HuH-7.5 (cell line): ENCODE measurements around the gene TSPAN11.

Experiments used
- DNase-seq: peaks from one replicate; pipeline ENCODE4 v3.0.0; 2011; ENCODE audit warnings: low spot score

Gene TSPAN11

DNA sequence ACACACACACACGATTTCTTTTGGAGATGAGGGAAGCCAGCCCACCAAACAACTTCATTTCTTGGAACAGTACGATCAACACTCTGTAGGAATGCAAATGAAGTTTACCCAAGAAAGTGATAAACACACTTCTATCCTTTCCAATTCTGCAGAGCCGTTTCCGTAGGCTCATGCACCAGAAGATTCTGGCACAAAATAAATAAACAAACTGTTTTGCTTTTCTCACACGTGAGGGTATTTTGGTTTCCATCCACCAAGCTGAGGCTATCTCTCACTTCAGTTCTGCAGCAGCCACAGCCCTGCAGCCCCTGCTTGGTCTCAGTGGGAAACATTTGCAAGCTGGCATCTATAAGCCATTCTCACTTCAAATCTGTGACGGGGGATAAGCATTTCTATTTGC, 15.3 kb upstream of the TSPAN11 start:
- DNase-seq = no peak

DNA sequence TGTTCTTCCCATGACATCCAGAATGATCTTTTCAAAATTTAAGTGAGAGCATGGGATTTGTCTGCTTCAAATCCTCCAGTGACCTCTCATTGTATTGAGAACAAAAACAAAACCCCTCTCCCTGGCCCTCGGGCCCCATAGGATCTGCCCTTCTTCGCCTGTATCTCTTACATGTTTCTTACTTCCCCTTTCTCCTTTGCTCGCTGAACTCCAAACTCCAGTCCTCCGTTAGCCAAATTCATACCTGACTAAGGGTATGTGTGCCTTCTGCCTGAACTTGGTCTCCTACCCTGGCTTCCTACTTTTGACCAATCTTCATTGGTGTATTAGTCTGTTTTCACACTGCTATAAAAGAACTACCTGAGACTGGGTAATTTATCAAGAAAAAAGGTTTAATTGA, 13.2 kb upstream of the TSPAN11 start:
- no peak for DNase-seq

DNA sequence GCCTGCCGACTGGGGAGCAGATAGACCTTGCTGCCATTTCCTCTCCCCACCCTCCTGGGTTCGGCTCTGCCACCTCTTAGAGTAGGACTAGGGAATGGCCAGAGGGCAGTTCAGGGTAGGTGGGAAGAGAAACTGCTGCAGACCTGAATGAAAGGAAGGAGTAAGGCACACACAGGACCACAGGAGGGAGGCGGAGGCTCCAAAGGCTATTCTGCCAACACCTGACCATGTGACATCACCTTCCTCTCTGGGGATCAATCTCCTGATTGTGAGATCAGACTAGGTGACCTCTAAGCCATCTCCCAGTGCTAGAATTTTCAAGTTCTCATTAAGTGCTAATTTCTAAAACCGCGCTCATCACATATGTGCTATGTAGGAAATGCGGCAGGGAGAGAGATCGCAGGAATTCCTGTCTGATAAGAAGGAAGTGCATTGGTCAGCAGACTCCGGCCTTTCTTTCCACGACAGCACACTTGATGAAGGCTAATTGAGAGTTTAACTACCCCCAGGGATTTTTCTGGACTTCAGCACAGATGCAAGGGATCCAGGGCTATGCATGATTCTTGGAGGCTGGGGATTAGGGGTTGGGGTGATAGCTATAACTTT, 11.5 kb upstream of the TSPAN11 start:
- no peak for DNase-seq

DNA sequence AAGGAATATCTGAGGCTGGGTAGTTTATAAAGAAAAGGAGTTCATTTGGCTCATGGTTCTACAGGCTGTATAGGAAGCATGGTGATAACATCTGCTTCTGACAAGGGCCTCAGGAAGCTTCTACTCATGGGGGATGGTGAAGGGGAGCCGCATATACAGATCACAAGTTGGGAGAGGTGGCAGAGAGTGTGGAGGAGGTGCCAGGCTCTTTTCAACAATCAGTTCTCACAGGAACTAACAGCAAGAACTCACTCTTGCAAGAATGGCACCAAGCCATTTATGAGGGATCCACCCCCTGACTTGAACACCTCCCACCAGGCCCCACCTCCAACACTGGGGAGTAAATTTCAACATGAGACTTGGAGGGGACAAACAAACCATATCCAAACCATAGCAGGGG, 3.5 kb upstream of the TSPAN11 start:
- DNase-seq = no peak

DNA sequence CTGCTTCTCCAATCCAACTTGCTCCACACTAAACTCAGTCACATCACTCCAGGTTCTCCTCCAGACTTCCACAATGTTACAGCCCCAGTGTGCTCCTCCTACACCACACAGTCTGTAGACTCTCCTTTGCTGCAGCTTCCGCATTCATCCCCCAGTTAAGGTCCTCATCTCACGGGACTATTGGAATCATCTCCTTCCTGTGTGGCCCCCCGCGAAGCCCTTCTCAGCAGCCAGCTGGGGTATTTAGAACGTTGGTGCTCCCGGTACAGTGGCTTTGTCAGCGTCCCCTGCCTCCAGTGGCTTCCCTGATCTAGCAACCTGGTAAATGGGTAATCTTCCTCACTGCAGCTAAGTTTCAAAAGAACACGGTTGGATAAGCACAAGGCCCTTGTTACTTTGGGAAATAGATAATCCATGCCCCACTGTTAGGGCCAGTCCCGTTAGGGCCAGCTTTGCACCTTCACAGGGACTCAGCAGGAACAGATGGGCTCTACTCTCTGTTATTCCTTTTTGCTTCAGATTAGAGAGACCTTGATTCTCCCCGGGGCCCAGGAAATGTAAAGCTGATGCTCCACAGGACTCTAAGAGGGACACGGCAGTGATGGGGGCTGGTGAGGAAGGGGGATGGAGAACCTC, 823 bp upstream of the TSPAN11 start:
- no peak for DNase-seq

DNA sequence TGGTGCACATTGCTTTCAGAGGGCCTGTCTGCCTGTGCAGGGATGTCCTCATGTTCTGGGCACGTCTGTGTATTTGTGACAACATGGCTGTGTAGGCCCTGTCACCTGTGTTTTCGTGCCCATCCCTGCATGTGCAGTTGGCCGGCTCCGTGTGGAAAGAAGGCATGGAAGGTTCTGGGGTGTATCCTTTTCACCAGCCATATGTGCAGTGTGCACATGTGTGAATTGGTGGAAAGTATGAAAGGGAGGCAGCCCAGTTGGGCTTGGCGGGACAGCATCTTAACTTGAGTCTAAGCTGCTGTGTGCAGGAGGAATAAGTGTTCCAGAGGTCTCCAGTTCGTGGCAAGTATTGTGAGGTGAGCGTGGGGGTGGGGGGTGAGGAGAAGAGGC, 669 bp downstream of the TSPAN11 start:
- DNase-seq = no peak

DNA sequence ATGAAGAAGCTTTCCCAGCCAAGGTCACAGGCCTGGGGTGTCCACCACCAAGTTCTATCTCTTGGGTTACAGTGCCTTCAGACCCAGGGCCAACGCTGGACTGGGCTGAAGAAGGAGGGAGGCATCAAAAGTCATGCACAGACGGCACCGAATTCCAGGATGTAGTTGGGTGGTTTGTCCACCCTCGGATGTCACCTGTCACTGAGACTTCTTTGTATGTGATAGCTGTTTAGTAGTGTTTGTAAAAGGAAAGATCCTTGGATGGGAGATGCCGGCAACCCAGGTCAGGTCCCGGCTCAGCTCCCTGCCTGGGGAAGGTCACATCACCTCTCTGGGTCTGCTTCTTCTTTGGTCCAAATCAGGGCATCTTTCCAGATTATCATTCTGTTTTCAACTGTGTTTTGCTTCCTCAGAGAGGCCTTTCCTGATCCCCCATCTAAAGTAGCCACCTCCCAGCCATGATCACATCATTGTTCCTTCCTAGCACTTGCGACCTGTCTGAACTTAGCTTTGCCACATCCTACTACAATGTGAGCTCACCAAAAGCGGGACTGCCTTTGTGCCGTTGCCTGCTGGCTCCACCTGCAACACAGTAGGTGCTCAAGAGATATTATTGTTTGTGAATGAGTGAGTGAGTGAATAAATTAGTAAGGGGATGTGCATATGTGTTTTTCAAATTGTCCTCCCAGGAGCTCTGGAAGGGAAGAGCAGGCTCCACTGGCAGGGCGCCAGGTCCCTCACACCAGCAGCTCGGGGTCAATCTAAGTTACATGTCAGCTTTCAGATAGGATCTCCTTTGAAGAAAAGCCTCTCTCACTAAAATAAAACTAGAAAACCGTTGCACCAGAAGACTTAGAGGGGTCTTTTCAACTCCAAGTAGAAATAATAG, 2.1 kb downstream of the TSPAN11 start:
- DNase-seq = no peak

DNA sequence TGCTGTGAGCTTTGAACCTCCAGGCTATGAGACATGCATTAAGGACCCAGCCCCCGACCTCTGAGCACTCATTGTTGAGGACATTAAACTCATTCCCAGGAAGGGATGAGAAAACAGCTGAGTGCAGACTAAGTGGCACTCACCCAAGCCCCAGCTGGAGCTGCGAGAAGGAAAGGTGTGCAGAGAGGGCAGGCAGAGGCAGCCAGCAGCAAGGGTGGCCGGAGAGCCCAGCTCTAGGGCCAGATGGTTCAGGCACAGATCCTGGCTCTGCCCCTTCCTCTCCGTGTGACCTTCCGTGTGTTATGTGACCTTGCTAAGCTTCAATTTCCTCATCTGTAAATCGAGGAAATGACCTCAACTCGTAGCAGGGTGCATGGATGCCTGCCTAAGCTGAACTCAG, 3.7 kb downstream of the TSPAN11 start:
- no peak for DNase-seq

DNA sequence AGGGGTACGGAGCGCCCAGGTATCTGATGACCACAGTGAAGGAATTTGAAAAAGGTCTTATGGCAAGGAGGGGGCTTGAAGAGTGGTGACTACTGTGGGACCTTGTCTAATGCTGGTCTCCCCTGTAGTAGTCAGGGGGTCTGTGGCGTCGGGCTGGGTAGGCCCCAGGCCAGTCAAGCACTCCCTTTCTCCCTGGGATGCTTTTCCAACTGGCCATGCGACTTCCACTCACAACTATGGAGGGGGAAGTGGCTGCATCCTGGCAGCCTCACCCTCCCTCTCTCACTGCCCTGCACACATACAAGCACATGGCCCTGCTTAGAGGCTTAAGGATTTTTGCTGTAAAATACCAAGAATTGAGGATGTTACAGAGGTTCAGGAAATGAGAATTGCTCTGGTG, 4.1 kb downstream of the TSPAN11 start:
- no peak for DNase-seq

DNA sequence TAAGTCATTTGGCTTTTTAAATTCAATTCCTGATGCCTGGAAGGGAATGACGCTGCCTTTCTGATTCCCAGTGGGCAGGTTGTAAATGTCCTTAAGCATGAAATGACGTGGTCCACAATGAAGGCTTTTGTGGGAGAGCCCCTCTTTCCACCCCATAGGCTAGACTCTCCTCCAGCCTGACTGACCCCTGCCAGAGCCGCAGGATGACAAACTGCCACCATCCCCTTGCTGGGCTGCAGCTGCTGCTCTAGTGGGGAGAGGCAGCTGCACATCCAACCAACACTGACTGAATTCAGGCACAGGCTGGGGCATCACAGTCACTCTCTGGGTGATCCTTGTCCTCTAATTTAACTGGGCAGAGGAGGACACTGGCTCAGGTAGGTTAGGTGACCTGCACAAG, 6.3 kb downstream of the TSPAN11 start:
- no peak for DNase-seq

DNA sequence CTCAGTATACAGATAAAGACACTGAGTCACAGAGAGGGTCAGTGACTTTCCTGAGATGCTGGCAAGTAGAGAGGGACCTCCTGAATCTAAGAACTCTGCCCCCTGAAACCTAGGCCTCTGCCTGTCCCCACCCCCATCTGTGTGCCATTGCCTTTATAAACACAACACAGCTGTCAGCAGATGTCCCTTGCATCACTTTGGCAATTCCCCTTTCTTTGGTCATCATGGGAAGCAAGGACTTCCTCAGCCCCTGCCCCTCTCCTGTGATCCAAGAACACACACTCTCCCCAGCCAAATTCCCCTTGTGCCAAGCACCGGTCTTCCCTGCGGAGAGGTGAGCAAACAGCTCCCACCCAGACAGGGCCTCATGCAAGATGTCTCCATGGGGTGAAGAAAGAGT, 8.3 kb downstream of the TSPAN11 start:
- no peak for DNase-seq

DNA sequence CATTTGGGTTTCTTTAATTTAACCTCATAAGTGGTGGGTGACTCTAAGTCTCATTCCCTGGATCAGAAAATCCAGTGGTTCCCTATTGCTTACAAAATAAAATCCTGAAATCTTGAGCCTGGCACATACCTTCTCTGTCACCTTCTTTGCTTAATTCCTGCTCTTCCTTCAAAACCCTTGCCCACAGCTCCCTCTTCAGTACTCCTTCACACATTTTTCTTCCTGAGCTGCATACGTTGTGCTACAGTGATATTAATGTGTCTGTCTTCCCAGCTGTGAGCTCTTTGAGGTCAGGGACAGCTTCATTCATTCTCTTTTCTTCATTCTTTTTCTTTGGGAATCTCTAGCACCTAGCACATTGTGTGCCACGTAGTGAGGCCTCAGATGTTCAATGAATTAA, 9.5 kb downstream of the TSPAN11 start:
- DNase-seq = no peak

DNA sequence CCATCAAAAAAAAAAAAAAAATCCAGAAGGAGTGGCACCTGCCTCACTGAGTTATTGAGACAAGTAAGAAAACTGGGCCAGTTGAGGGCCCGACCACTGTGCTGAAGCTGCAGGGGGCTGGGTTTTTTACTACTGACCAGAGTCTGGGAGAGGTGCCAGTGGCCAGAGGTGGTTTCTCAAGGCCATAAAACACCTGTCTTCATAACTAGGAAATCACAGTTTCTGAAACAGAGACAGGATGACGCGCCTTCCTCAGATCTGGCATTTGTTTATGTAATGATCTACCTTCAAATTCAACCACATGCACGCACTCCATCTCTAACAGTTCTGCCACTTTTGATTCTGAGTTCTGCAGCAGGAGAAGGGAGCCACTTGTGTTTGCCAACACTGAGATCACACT, 12.7 kb downstream of the TSPAN11 start:
- DNase-seq = no peak

DNA sequence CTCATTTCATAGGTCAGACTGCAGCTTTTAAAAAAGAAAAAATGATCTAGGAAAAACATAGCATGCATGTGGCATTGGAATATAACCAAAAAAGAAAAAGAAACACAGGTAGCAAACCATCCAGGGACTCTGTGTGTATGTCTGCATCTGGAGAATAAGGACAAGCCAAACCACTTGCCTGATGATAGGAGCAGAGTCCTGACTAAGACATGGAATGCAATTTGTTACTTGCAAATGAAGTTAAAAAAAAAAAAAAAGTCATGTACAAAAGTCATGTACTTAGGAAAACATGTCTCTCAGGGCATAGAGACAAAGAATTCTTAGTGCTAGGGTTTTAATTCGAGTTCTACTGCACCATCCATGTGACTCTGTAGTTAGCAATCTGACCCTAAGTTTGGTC, 15.9 kb downstream of the TSPAN11 start:
- DNase-seq = no peak

DNA sequence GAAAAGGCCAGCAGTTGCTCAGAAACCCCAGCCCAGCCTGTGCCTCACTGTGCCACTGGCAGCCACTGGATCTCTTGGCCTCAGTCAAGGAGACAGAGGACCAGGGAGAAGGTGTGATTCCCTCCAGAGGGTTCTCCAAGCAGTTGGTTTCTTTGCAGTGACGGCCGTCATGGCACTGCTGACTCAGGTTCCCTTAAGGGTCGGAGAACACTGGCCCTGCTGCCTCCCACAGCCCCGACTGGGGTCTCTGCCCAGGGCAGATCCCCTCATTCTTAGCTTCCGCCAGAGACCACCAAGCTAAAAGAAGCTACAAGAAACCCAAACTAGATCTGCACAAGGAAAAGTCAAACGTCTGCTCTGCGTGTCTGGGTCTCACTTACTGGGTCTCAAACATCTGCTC, 16.4 kb downstream of the TSPAN11 start:
- DNase-seq = no peak

DNA sequence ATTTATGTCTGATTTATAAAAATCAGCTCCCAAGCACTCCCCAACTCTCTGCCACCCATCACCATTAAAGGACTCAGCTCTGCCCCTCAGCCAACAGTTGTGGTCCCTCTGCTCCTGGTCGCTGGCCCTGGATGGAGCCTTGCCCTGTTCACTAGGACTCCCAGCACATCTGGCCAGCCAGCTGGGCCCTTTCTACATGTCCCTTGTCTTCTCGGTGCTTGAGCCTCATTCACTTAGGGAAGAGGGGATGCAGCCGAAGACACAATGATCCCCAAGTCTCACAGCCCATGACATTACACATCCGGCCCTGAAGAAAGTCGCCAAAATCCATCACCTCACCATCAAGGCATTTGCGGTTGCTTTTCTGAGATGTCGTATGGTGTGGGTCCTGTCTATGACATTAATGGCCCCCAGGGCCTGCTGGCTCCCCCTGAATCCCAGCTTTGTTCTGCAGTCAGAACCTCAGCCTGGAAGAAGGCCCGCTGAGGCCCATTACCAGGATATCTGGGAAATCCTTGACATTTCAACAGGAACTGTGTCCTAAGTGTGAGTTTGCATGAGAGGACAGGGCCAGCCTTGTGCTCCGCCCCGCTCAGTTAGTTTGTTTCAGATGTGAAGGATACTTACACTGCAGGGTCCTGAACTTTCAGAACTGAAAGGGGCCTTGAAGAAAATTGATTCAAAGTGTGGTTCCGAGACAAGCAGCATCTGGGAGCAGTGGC, 19.1 kb downstream of the TSPAN11 start:
- no peak for DNase-seq

DNA sequence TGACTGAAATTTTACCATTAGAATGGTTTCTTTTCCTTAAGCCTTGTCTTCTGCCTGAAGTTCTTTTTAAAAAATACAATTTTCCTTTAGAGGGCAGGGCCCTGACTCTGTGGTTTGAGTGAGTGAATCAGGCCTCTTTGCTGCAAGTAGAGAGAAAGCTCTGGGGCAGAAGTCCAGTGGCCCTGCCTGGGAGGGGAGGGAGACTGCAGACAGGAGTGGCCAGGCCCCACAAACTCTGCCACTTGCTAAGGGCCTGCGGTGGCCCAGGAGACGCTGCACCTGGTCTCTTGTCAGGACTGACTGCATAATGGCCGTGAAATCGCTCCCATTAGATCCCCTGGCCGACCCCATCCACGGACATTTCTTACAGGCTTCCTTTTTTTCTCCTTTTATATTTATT, 25.5 kb downstream of the TSPAN11 start:
- DNase-seq = no peak

DNA sequence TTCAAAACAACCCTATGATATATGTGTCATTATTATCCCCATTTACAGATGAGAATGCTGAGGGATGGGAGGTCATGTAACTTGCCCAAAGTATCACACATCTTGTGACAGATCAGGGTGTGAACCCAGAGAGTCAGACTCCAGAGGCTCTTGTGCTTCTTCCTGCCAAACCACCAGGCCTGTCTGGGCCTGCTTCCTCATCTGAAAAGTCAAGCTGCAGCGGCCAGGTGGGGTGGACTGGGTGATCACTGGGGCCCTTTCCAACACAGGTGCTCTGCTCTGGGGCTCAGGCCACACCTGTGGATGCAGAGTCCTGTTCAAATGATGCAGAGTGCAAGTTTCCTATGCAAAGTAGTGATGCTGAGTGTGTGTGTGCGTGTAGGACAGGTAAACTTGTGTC, 26.7 kb downstream of the TSPAN11 start:
- DNase-seq = no peak

DNA sequence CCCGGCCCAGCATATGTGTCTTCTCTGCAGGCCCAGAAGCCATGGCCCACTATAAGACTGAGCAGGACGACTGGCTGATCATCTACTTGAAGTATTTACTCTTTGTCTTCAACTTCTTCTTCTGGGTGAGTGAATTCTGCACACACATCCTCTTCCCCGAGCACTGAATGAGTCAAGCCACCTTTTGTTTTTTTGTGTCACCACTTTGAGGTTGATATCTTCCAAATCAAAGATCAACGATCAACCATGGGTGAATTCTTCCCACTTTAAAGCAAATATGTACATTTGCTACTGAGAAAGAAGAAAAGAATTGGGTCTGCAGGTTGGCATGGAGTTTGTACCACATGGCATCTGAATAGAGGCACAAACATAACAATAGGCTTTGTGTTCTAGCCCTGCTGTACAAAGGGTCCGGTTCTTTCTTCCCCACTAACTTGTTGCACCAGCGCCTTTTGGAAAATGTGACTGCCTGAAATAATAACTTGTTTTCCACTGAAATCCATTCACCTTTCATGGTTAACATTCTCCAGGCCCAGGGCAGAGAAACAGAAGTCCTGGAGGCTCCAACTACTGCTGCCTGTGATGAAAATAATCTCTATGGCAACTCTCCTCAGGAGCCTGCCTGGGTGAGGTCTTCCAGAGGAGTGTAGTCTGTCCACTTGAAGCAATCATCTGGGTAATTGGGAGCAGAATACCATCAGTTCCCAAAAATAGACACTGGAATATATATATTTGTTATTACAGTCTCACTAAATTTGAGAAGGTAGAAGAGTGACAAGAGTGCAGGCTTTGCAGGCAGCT, 27.6 kb downstream of the TSPAN11 start:
- DNase-seq = no peak

DNA sequence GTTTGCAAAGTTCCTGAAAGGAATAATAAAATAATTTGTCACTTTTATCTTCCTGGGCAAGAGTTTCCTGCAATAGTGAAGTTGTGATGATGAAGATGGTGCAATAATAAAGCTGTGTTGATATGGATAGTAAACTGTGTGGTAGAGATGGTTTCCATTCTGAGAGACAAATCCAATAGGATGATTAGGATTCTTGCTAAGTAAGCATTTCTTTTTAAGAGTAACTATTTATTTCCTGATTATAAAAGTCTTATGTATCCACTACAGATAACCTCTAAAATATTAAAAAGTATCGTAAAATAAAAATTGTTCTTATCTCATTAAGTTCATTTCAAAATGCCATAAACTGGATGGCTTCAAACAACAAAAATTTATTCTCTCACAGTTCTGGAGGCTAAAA, 28.7 kb downstream of the TSPAN11 start:
- no peak for DNase-seq

DNA sequence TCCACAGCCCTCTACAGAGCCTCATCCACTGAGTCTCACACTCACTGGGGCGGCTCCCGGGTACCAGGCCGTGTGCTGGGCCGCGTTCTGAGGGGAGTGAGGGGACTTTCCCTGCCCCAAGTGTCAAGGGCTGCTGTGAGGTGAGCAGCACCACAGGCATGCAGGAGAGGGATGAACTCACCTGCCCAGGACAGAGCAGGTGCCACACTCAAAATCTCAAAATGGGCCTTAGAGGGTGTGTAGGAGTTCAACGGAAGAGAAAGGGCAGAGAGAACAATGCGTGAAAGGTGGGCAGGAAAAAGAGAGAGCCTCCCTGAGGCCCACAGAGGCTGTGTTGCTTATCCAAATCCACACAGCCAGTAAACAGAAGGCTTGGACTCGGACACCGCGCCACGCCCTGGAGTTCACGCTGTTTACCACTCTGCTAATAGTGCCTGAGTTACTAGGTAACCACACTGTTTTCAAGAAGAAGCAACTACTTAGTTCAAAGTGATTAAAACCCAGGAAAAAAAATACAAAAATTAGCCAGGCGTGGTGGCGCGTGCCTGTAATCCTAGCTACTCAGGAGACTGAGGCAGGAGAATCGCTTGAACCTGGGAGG, 32.7 kb downstream of the TSPAN11 start:
- no peak for DNase-seq

DNA sequence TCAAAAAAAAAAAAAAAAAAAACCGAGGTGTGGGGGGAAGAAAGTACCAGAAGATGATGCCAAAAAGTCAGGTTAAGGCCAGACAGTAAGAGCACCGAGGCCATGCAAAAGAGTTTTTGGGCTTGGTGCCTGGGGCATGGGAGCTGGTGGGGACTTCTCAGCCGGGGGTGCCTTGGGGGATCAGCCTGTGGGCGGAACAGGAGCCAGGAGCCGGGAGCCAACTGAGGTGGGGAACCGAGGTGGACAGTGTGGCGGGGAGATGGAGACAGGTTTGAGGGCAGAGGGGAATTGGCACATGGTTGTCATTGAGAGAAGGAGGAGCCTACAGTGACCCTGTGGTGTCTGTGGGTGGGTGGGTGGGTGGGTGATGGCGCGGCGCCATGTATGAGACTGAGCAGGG, 33.2 kb downstream of the TSPAN11 start:
- DNase-seq = no peak
